Effector memory CD8-positive, alpha-beta T cell (primary cell): ENCODE measurements around the gene SFT2D2.
"Not testable (repeated sequence)": the region's sequence is repeated elsewhere in the genome, so short reads cannot be mapped to it uniquely, and the experiment has no call there.

ENCODE experiments used
- ATAC-seq: fragments of 150-1000 bp; cut with Tn5 transposase; replicated peaks from 2 replicates; pipeline ENCODE4 v1.10.0; 2021; ENCODE audit warnings: mild to moderate bottlenecking, moderate library complexity
- DNase-seq, 3 experiments: peaks; one replicate each; pipeline ENCODE4 v3.0.0; 2021
- H3K27ac Mint-ChIP-seq, 2 donors: one replicate each; pipeline ENCODE4 v1.8.0; 2022; ENCODE audit warnings: mild to moderate bottlenecking in 2 of 2, mixed read lengths in 2 of 2, moderate library complexity in 2 of 2
- H3K27me3 Mint-ChIP-seq, 2 donors: one replicate each; pipeline ENCODE4 v1.8.0; 2022; ENCODE audit warnings: mixed read lengths in 2 of 2
- H3K36me3 Mint-ChIP-seq: one replicate; pipeline ENCODE4 v1.8.0; 2022; ENCODE audit warnings: mild to moderate bottlenecking, moderate library complexity, mixed read lengths; ENCODE audit not compliant: insufficient read depth
- H3K4me1 Mint-ChIP-seq, 2 donors: one replicate each; pipeline ENCODE4 v1.8.0; 2022; ENCODE audit warnings: low read depth in 2 of 2, mixed read lengths in 2 of 2
- H3K4me3 Mint-ChIP-seq, 2 donors: one replicate each; pipeline ENCODE4 v1.8.0; 2022; ENCODE audit warnings: mild to moderate bottlenecking in 2 of 2, mixed read lengths in 2 of 2, moderate library complexity in 2 of 2
- H3K9me3 Mint-ChIP-seq, 2 donors: one replicate each; pipeline ENCODE4 v1.8.0; 2022; ENCODE audit warnings: mixed read lengths in 2 of 2

Gene SFT2D2

DNA sequence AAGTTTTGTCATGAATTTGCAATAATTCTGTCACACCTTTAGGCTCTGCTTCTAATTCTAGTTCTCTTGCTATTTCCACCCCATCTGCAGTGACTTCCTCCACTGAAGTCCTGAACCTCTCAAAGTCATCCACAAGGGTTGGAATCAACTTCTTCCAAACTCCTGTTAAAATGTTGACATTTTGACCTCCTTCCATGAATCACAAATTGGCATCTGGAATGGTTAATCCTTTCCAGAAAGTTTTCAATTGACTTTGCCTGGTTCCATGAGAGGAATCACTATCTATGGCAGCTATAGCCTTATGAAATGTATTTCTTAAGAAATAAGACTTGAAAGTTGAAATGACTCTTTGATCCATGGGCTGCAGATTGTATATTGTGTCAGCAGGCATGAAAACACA, 19.7 kb upstream of the SFT2D2 start:
- no peak for ATAC-seq
- H3K36me3 Mint-ChIP-seq, result peaks cover 8% of the 10 kb centered on the region

GRCh38 chr1:168207673-168208072, 18.1 kb upstream of the SFT2D2 start:
- not testable (repeated sequence) for ATAC-seq, H3K36me3 Mint-ChIP-seq, H3K9me3 Mint-ChIP-seq, H3K27me3 Mint-ChIP-seq, H3K27ac Mint-ChIP-seq, H3K4me3 Mint-ChIP-seq, DNase-seq, H3K4me1 Mint-ChIP-seq

More for the DNA sequence above, 19.7 kb upstream of the SFT2D2 start:
- Mint-ChIP-seq H3K27me3 (no peaks in the 10 kb centered on the region), H3K27ac (no peak overlapping the region), H3K4me3 (no peak overlapping the region), H3K9me3 (peaks cover 0 to 1% of the 10 kb centered on the region in 2 donors), H3K4me1 (no peaks in the 10 kb centered on the region)
- DNase-seq, result no peak

GRCh38 chr1:168210312-168210711, 15.5 kb upstream of the SFT2D2 start:
- no peak overlapping the region for H3K27ac Mint-ChIP-seq
- no peaks in the 10 kb centered on the region for H3K27me3 Mint-ChIP-seq
- no peak for DNase-seq
- H3K9me3 Mint-ChIP-seq, result peaks cover 8% of the 10 kb centered on the region in 2 donors
- H3K4me1 Mint-ChIP-seq, result peaks cover 0 to 5% of the 10 kb centered on the region in 2 donors
- peaks cover 4% of the 10 kb centered on the region for H3K36me3 Mint-ChIP-seq
- H3K4me3 Mint-ChIP-seq, result no peak overlapping the region
- no peak for ATAC-seq

DNA sequence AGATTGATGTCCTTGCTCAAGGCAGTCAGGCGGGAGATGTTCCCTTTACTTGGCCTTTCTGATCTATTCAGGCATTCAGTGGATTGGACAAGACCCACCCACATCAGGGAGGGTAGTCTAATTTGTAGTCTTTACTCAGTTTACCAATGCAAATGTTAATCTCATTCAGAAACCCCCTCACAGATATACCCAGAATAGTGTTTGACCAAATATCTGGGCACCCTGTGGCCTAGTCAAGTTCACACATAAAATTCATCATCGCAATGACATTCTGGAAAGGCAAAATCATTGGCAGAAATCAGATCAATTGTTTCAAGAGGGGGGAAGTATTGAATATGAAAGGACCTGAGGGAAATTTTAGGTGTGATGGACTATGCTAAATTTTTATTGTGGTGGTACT, 12.5 kb upstream of the SFT2D2 start:
- peaks cover 8% of the 10 kb centered on the region in 2 donors for H3K9me3 Mint-ChIP-seq
- no peak overlapping the region for H3K27ac Mint-ChIP-seq
- no peaks in the 10 kb centered on the region for H3K27me3 Mint-ChIP-seq
- H3K4me1 Mint-ChIP-seq, result peaks cover 0 to 5% of the 10 kb centered on the region in 2 donors
- no peak overlapping the region for H3K4me3 Mint-ChIP-seq
- ATAC-seq (no peak), DNase-seq (no peak)
- peaks cover 4% of the 10 kb centered on the region for H3K36me3 Mint-ChIP-seq

DNA sequence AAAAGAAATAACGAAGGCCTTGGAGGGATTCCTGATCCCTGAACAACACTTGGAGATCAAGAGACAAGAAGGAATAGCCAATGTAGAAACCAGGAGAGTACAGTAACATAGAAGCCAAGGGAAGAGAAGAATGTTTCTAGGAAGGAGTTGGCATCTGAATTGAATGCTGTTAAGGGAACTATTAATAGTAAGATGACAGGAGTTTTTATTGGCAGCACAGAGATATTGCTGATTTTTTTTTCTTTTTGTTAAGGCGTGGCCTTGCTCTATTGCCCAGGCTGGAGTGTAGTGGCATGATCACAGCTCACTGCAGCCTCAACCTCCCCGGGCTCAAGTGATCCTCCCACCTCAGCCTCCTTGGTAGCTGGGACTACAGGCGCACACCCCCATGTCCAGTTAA, 9.6 kb upstream of the SFT2D2 start:
- DNase-seq (no peak), ATAC-seq (no peak)
- Mint-ChIP-seq H3K4me3 (no peak overlapping the region), H3K27me3 (peaks cover 4 to 12% of the 10 kb centered on the region in 2 donors), H3K36me3 (peaks cover 4% of the 10 kb centered on the region), H3K9me3 (peaks cover 6 to 8% of the 10 kb centered on the region in 2 donors), H3K27ac (no peak overlapping the region), H3K4me1 (peaks cover 0 to 5% of the 10 kb centered on the region in 2 donors)

GRCh38 chr1:168217664-168218063, 8.1 kb upstream of the SFT2D2 start:
- no peak for ATAC-seq
- no peaks in the 10 kb centered on the region for H3K36me3 Mint-ChIP-seq

DNA sequence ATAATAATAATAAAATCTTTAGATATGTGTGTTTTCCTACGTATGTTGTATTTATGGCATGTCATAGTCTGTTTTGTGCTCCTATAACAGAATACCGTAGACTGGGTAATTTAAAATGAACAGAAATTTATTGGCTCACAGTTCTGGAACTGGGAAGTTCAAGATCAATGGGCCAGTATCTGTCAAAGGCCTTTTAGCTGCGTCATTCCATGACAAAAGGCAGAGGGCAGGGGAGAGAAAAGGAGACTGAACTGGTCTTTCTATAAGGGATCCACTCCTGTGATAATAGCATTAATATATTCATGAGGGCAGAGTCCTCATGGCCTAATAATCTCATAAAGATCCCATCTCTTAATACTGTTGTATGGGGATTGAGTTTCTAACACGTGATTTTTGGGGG, 7.1 kb upstream of the SFT2D2 start:
- H3K9me3 Mint-ChIP-seq, result no peaks in the 10 kb centered on the region
- no peaks in the 10 kb centered on the region for H3K4me1 Mint-ChIP-seq
- no peaks in the 10 kb centered on the region for H3K36me3 Mint-ChIP-seq
- peaks cover 4 to 25% of the 10 kb centered on the region in 2 donors for H3K27me3 Mint-ChIP-seq
- ATAC-seq (no peak), DNase-seq (no peak)
- no peak overlapping the region for H3K4me3 Mint-ChIP-seq
- H3K27ac Mint-ChIP-seq, result no peak overlapping the region

More at GRCh38 chr1:168217664-168218063, 8.1 kb upstream of the SFT2D2 start:
- DNase-seq, result no peak
- H3K4me3 Mint-ChIP-seq, result no peak overlapping the region
- H3K4me1 Mint-ChIP-seq, result no peaks in the 10 kb centered on the region
- peaks cover 0 to 6% of the 10 kb centered on the region in 2 donors for H3K9me3 Mint-ChIP-seq
- H3K27ac Mint-ChIP-seq, result no peak overlapping the region
- H3K27me3 Mint-ChIP-seq, result peaks cover 4 to 18% of the 10 kb centered on the region in 2 donors

DNA sequence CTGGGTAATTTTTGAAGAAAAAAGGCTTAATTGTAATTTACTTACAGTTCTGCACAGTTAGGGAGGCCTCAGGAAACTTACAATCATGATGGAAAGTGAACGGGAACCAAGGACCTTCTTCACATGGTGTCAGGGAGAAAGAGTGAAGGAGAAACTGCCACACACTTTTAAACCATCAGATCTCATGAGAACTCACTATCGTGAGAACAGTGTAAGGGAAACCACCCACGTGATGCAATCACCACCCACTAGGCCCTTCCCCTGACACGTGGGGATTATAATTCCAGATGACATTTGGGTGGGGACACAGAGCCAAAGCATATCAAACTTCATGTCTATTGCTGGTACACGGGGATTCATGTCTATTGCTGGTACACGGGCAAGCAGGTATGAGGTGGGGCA, 5.3 kb upstream of the SFT2D2 start:
- no peak overlapping the region for H3K27ac Mint-ChIP-seq
- H3K4me3 Mint-ChIP-seq, result no peak overlapping the region

GRCh38 chr1:168221275-168221674, 4.5 kb upstream of the SFT2D2 start:
- Mint-ChIP-seq H3K27me3 (peaks cover 4 to 25% of the 10 kb centered on the region in 2 donors), H3K9me3 (no peaks in the 10 kb centered on the region), H3K36me3 (peaks cover 11% of the 10 kb centered on the region), H3K27ac (no peak overlapping the region), H3K4me1 (peaks cover 6 to 7% of the 10 kb centered on the region in 2 donors), H3K4me3 (no peak overlapping the region)
- ATAC-seq, result no peak
- no peak for DNase-seq

More for the DNA sequence above, 5.3 kb upstream of the SFT2D2 start:
- no peak for ATAC-seq
- H3K9me3 Mint-ChIP-seq, result no peaks in the 10 kb centered on the region
- no peak for DNase-seq
- H3K27me3 Mint-ChIP-seq, result peaks cover 4 to 25% of the 10 kb centered on the region in 2 donors
- peaks cover 3% of the 10 kb centered on the region for H3K36me3 Mint-ChIP-seq
- H3K4me1 Mint-ChIP-seq, result peaks cover 6 to 7% of the 10 kb centered on the region in 2 donors

- peaks cover 20% of the 10 kb centered on the region for H3K36me3 Mint-ChIP-seq
- peaks cover 4 to 25% of the 10 kb centered on the region in 2 donors for H3K27me3 Mint-ChIP-seq
- ATAC-seq (no peak), DNase-seq (no peak)
- no peak overlapping the region for H3K27ac Mint-ChIP-seq
- no peak overlapping the region for H3K4me3 Mint-ChIP-seq
- peaks cover 21% of the 10 kb centered on the region in 2 donors for H3K4me1 Mint-ChIP-seq
- no peaks in the 10 kb centered on the region for H3K9me3 Mint-ChIP-seq
Measured at GRCh38 chr1:168223261-168223660, 2.5 kb upstream of the SFT2D2 start.

GRCh38 chr1:168223681-168224540, 1.9 kb upstream of the SFT2D2 start:
- Mint-ChIP-seq H3K4me1 (peaks cover 24 to 27% of the 10 kb centered on the region in 2 donors), H3K27me3 (peaks cover 3 to 25% of the 10 kb centered on the region in 2 donors), H3K36me3 (peaks cover 20% of the 10 kb centered on the region), H3K9me3 (no peaks in the 10 kb centered on the region), H3K27ac (no peak overlapping the region), H3K4me3 (no peak overlapping the region)
- no peak for DNase-seq
- ATAC-seq, result no peak

DNA sequence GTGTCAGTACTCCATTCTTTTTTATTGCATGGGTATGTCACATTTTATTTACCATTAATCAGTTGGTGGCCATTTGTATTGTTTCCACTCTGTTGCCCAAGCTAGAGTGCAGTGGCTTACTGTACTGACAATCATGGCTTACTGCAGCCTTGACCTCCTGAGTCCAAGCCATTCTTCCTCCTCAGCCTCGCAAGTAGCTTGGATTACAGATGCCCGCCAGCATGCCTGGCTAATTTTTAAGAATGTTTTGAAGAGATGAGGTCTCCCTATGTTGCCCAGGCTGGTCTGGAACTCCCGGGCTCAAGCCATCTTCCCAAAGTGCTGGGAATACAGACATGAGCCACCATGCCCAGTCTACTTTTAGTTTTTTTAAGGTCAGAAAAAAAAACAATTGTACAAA, 813 bp upstream of the SFT2D2 start:
- H3K27ac Mint-ChIP-seq, result peak overlapping the region; percentile 90 to 95
- H3K27me3 Mint-ChIP-seq, result peaks cover 0 to 24% of the 10 kb centered on the region in 2 donors
- ATAC-seq (no peak), DNase-seq (no peak)
- peaks cover 20% of the 10 kb centered on the region for H3K36me3 Mint-ChIP-seq
- no peaks in the 10 kb centered on the region for H3K9me3 Mint-ChIP-seq
- H3K4me3 Mint-ChIP-seq, result peak overlapping the region; percentile 81 to 89
- H3K4me1 Mint-ChIP-seq, result peaks cover 33 to 38% of the 10 kb centered on the region in 2 donors

GRCh38 chr1:168227620-168228019, 1.8 kb downstream of the SFT2D2 start:
- peak overlapping the region; percentile 81 to 89 for H3K4me3 Mint-ChIP-seq
- no peaks in the 10 kb centered on the region for H3K9me3 Mint-ChIP-seq
- peaks cover 49 to 56% of the 10 kb centered on the region in 2 donors for H3K4me1 Mint-ChIP-seq
- DNase-seq, result no peak
- H3K27ac Mint-ChIP-seq, result peak overlapping the region; percentile 90 to 95
- peaks cover 0 to 8% of the 10 kb centered on the region in 2 donors for H3K27me3 Mint-ChIP-seq
- peaks cover 35% of the 10 kb centered on the region for H3K36me3 Mint-ChIP-seq
- no peak for ATAC-seq

GRCh38 chr1:168229893-168230292, 4.1 kb downstream of the SFT2D2 start:
- H3K4me1 Mint-ChIP-seq, result peaks cover 60 to 72% of the 10 kb centered on the region in 2 donors
- H3K27me3 Mint-ChIP-seq, result no peaks in the 10 kb centered on the region
- ATAC-seq, result no peak
- DNase-seq, result no peak
- H3K27ac Mint-ChIP-seq, result peak overlapping the region; percentile 38 to 44
- peaks cover 48% of the 10 kb centered on the region for H3K36me3 Mint-ChIP-seq
- H3K4me3 Mint-ChIP-seq, result peak overlapping the region in 1 of 2 donors; percentile 9
- H3K9me3 Mint-ChIP-seq, result no peaks in the 10 kb centered on the region
